HG02763 (cell line): ENCODE results near the gene DHX34.
"Not testable (repeated sequence)": the region's sequence is repeated elsewhere in the genome, so short reads cannot be mapped to it uniquely, and the experiment has no call there.

Experiments used
- ATAC-seq: cut with Tn5 transposase; IDR thresholded peaks from one replicate; pipeline ENCODE4 v1.9.1; 2021; ENCODE audit warnings: mild to moderate bottlenecking, moderate library complexity; ENCODE audit not compliant: unreplicated experiment

The DHX34 gene

GRCh38 chr19:47323872-47324271 lies 25.2 kb upstream of the DHX34 start:
- ATAC-seq = no peak

GRCh38 chr19:47324502-47324901 lies 24.6 kb upstream of the DHX34 start:
- ATAC-seq = no peak

GRCh38 chr19:47330466-47330869 lies 18.6 kb upstream of the DHX34 start:
- ATAC-seq = no peak

- no peak for ATAC-seq
Observed at GRCh38 chr19:47331490-47331889, 17.6 kb upstream of the DHX34 start.

GRCh38 chr19:47331931-47332547 lies 17.1 kb upstream of the DHX34 start, which contains the start of gene C5AR2:
Gene C5AR2 (plus strand): TSS chr19:47332175. CDS start chr19:47340800, 8,625 bp downstream.
- ATAC-seq = no peak

- not testable (repeated sequence) for ATAC-seq
Observed at GRCh38 chr19:47336765-47337718, 12.1 kb upstream of the DHX34 start.

GRCh38 chr19:47339196-47339880 lies 9.8 kb upstream of the DHX34 start:
- ATAC-seq = no peak

GRCh38 chr19:47340477-47341208 lies 8.5 kb upstream of the DHX34 start:
- ATAC-seq = no peak

- ATAC-seq = no peak
Observed at GRCh38 chr19:47341734-47342133, 7.4 kb upstream of the DHX34 start.

- no peak for ATAC-seq
Observed at GRCh38 chr19:47343194-47343802, 5.8 kb upstream of the DHX34 start.

GRCh38 chr19:47344425-47344824 lies 4.7 kb upstream of the DHX34 start:
- ATAC-seq = no peak

- ATAC-seq = not testable (repeated sequence)
Observed at GRCh38 chr19:47346024-47346423, 3.1 kb upstream of the DHX34 start.

GRCh38 chr19:47350630-47351029 lies 1.5 kb downstream of the DHX34 start:
- no peak for ATAC-seq

- no peak for ATAC-seq
Observed at GRCh38 chr19:47351548-47351947, 2.4 kb downstream of the DHX34 start.

GRCh38 chr19:47352095-47352494 lies 3.0 kb downstream of the DHX34 start:
- no peak for ATAC-seq

GRCh38 chr19:47353307-47353712 lies 4.2 kb downstream of the DHX34 start:
- ATAC-seq = no peak

GRCh38 chr19:47356900-47357299 lies 7.8 kb downstream of the DHX34 start:
- ATAC-seq = no peak

GRCh38 chr19:47357788-47358680 lies 8.9 kb downstream of the DHX34 start:
- no peak for ATAC-seq

- ATAC-seq = no peak
Observed at GRCh38 chr19:47358936-47359335, 9.8 kb downstream of the DHX34 start.
